ENCODE results near the gene DNER.

DNA sequence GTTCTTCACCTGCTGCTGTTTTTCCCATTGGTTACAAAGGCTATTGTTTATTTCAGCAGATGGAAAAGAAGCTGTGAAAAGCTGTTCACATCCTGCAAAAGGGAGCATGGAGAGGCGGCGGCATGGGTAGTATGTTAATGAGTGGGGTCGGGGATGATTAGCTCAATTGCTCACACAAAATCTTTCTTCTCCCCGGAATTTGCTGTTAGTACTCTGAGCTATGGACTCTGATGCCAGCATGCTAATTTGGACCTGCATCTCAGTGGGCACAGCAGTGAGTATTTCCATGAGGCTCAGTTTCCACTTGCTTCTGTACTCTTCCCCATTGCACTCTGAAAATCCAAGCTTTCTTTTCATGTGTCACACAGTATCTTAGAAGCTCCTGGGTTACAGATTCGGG lies 61.6 kb downstream of the DNER start:
- no peak for TF ChIP-seq HOXA7 (CRISPR knock-in tag; IDR thresholded peaks at IDR 0.05)
- TF ChIP-seq POLR2A (IDR thresholded peaks at IDR 0.05; ENCODE audit: low read length), result no peak
